Mucosa of descending colon (tissue), 3 donors: ENCODE measurements around the gene YTHDF1. TPM values are rescaled to one million over a fixed set of nuclear protein-coding genes. Genes with fewer than 3 reads are reported as not detected.
"Not testable (repeated sequence)": the region's sequence is repeated elsewhere in the genome, so short reads cannot be mapped to it uniquely, and the experiment has no call there.

Source experiments
- ATAC-seq: fragments of 200-7000 bp; cut with Tn5 transposase; one replicate; pipeline ENCODE4 v1.9.1; 2020; ENCODE audit warnings: mild to moderate bottlenecking, moderate library complexity
- DNase-seq, 3 donors: peaks; one replicate each; pipeline ENCODE4 v3.0.0-alpha.2; 2020
- H3K36me3 ChIP-seq: fragments of 200-600 bp; one replicate; pipeline ENCODE4 v1.8.0; 2021; ENCODE audit warnings: low read depth, mild to moderate bottlenecking
- H3K4me1 ChIP-seq: fragments of 200-600 bp; one replicate; pipeline ENCODE4 v1.8.0; 2021; ENCODE audit warnings: low read depth, mild to moderate bottlenecking
- H3K4me3 ChIP-seq: fragments of 200-600 bp; one replicate; pipeline ENCODE4 v1.8.0; 2021; ENCODE audit warnings: mild to moderate bottlenecking
- H3K9me3 ChIP-seq: fragments of 200-600 bp; one replicate; pipeline ENCODE4 v1.8.0; 2021; ENCODE audit warnings: mild to moderate bottlenecking
- CTCF ChIP-seq: fragments of 200-600 bp; IDR thresholded peaks from one replicate; pipeline ENCODE4 v1.8.0; 2022; ENCODE audit warnings: antibody characterized with exemption, mild to moderate bottlenecking
- intact Hi-C, 2 donors: fragments of 100-400 bp; cut with DNase I in 1 of 2; cut with micrococcal nuclease in 1 of 2; formaldehyde crosslinking; loops; one replicate each; pipeline versions ENCODE4 v1.11.0 to v1.11.1; 2022; cut with DNase I, micrococcal nuclease
- total RNA-seq, 3 donors: library from RNA; stranded (reverse); fragmentation: NEBNext Ultra II Directional in 2 of 3; extraction: Animal tissue kit (Norgen Biotek cat#: 25700) in 2 of 3; gene quantifications; one replicate each; pipeline versions ENCODE4 v1.2.1 to v1.2.4, GENCODE V29; 2021 to 2023
- donor health status: DM: no; HTN: no; CAD: no; lungs with moderate emphysema.
- donor health status: DM: no; HTN: no; CAD: no.
- donor health status: DM: no; HTN: yes; CAD: no.

The YTHDF1 gene
- total RNA-seq, 3 donors from 2014 or later = 32.0 to 37.2 (median 34.2) TPM

DNA sequence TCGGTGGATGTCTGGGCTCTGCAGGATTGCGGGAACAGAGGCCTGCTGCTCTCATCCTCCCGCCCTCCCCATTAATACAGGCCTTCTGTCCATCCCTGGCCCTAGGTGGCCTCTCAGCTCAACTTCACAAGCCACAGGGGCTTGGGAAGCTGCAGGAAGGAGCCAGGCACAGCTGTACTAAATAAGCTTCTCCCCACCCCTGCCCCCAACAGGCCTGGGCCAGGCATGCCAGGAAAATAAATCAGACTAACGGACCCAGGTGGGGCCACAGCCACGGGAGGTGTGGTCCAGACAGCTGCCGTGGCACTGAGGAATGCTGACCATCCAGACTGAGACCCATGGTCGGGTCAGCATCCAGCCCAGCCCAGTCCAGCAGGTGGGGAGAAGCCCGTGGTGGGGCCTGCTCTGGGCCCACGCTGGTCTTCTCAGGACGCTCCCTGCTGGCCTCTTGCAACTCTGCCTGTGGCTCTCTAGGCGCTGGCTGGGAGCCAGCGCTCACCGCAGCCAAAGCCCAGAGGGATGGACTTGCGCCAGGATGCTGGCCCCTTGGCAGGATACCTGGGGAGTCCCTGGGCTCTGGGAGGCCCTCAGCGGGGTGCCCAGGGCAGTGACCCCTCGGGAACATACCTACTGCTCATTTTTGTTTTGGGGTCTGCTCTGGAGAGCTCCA is 8.6 kb upstream of the YTHDF1 start:
- ATAC-seq (peak; percentile 59), DNase-seq (peak in 1 of 3 donors; percentile 52)
- Histone ChIP-seq H3K9me3 (no peaks in the 10 kb centered on the region), H3K36me3 (no peaks in the 10 kb centered on the region), H3K4me3 (no peak overlapping the region), H3K4me1 (no peaks in the 10 kb centered on the region)
- intact Hi-C loops = no loop called here
- TF ChIP-seq CTCF = no peak

DNA sequence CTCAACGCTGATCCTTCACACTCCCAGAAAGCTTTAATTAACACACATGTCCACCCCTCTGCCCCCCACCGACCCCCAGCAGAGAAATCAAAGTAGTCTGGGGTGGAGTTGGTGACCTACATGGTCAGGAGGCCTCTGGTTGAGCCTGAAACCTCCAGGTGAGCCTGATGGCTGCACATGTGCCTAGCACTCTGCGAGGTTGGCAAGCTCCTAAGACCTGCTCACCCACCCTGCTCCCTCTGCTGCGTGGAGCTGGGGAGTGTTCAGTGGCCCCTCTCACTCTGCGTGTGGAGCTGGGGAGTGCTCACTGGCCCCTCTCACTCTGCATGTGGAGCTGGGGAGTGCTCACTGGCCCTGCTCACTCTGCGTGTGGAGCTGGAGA is 7.9 kb upstream of the YTHDF1 start:
- no peak for ATAC-seq
- DNase-seq = peak in 1 of 3 donors; percentile 20
- H3K9me3 ChIP-seq = no peaks in the 10 kb centered on the region
- intact Hi-C loops = no loop called here
- H3K4me3 ChIP-seq = no peak overlapping the region
- H3K4me1 ChIP-seq = no peaks in the 10 kb centered on the region
- H3K36me3 ChIP-seq = no peaks in the 10 kb centered on the region
- TF ChIP-seq CTCF = no peak

DNA sequence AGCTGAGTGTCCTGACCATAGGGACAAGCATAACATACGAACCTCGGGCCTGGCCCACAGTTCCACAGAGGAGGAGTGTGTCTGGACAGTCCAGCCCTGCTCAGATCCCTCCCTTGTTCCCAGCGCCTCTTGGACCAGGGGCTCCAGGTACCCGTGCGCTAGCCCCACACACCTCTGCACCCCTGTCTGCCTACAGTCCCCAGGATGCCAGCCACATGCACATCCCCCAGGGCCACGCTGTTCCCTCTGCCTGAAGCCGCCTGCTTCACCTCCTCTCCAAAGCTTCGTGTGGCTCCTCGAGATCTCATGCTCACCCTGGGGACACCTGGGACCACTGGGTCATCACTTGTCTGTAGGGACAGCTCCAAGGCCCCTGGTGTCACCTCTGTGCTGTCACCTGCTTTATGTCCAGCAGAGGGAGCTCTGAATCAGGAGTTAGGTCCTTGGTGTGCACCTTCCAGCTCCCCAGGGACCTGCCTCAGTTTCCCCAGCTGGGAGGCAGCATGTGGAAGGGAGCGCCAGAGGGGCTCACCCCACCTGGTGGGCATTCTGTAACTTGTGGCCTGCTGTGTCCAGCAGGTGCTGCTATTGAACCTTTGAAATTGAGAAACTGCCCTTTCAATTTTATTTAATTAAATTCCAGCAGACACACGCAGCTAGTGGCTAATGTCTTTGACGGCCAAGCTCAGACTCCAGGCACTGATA is 7.3 kb upstream of the YTHDF1 start:
- no peaks in the 10 kb centered on the region for H3K4me1 ChIP-seq
- ATAC-seq = peak; percentile 54
- TF ChIP-seq CTCF = peak; percentile 53
- H3K36me3 ChIP-seq = no peaks in the 10 kb centered on the region
- DNase-seq = peak in 2 of 3 donors; percentile 37 to 62
- no peak overlapping the region for H3K4me3 ChIP-seq
- intact Hi-C loops = no loop called here
- H3K9me3 ChIP-seq = no peaks in the 10 kb centered on the region

GRCh38 chr20:63222541-63222940 is 6.6 kb upstream of the YTHDF1 start:
- TF ChIP-seq CTCF = no peak
- DNase-seq = peak in 1 of 3 donors; percentile 35
- intact Hi-C loops = no loop called here
- H3K9me3 ChIP-seq = no peaks in the 10 kb centered on the region
- no peaks in the 10 kb centered on the region for H3K36me3 ChIP-seq
- H3K4me1 ChIP-seq = no peaks in the 10 kb centered on the region
- ATAC-seq = peak; percentile 16
- H3K4me3 ChIP-seq = no peak overlapping the region

GRCh38 chr20:63221400-63222053 is 5.6 kb upstream of the YTHDF1 start:
- intact Hi-C loops = not testable (repeated sequence)

More at GRCh38 chr20:63221400-63222053, 5.6 kb upstream of the YTHDF1 start:
- peak in 1 of 3 donors; percentile 12 for DNase-seq
- not testable (repeated sequence) for H3K36me3 ChIP-seq, ATAC-seq, H3K4me1 ChIP-seq, H3K4me3 ChIP-seq, H3K9me3 ChIP-seq
